ENCODE measurements around the gene ERBIN.

Gene ERBIN

GRCh38 chr5:65893749-65894430 lies 32.5 kb upstream of the ERBIN start:
- H3K9me3 ChIP-seq (ENCODE audit: control insufficient read depth, low read length): no peaks in the 10 kb centered on the region
- H3K27ac ChIP-seq (ENCODE audit: insufficient read depth, low read length, poor library complexity, severe bottlenecking): no peak overlapping the region
- DNase-seq: no peak
- H3K27me3 ChIP-seq (replicated peaks; ENCODE audit: control insufficient read depth, insufficient read depth, low read length, poor library complexity, severe bottlenecking): no peaks in the 10 kb centered on the region
- H3K36me3 ChIP-seq (ENCODE audit: control insufficient read depth, insufficient read depth, low read length): no peaks in the 10 kb centered on the region
- H3K4me3 ChIP-seq (ENCODE audit: insufficient read depth, low read depth, low read length, poor library complexity, severe bottlenecking): no peak overlapping the region
- no peaks in the 10 kb centered on the region for H3K4me1 ChIP-seq (ENCODE audit: control insufficient read depth, insufficient read depth, low read length, poor library complexity, severe bottlenecking)

DNA sequence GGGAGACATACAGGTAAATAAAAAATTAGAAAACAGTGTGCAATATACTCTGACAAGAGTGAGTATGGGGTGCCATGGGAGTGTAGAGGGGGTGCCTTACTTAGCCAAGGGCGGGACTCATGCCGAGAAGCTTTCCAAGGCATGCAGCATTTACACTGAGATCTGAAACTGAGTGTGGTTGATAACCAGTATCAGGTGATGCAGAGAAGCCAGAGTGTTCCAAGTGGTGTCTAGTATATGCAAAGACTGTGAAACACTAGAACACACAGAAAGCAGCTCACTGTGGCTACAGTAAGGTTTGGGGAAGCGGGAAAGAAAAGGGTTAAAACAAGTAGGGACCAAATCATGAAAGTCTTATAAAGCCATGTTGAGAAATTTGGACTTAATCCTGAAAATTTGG lies 30.5 kb upstream of the ERBIN start:
- Histone ChIP-seq H3K36me3 (ENCODE audit: control insufficient read depth, insufficient read depth, low read length) (no peaks in the 10 kb centered on the region), H3K4me1 (ENCODE audit: control insufficient read depth, insufficient read depth, low read length, poor library complexity, severe bottlenecking) (no peaks in the 10 kb centered on the region), H3K9me3 (ENCODE audit: control insufficient read depth, low read length) (no peaks in the 10 kb centered on the region), H3K27me3 (replicated peaks; ENCODE audit: control insufficient read depth, insufficient read depth, low read length, poor library complexity, severe bottlenecking) (no peaks in the 10 kb centered on the region), H3K27ac (ENCODE audit: insufficient read depth, low read length, poor library complexity, severe bottlenecking) (no peak overlapping the region), H3K4me3 (ENCODE audit: insufficient read depth, low read depth, low read length, poor library complexity, severe bottlenecking) (no peak overlapping the region)
- DNase-seq: no peak

DNA sequence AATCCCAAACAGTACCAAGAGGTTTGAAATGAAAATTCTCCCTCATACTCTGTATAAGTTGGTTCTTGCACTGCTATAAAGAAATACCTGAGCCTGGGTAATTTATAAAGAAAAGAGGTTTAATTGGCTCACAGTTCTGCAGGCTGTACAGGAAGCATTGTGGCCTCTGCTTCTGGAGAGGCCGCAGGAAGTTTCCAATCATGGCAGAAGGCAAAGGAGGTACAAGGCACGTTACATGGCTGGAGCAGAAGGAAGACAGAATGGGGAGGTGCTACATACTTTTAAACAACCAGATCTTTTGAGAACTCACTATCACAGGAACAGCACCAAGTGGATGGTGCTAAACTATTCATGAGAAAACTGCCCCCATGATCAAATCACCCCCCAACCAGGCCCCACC lies 25.6 kb upstream of the ERBIN start:
- no peaks in the 10 kb centered on the region for H3K36me3 ChIP-seq (ENCODE audit: control insufficient read depth, insufficient read depth, low read length)
- H3K9me3 ChIP-seq (ENCODE audit: control insufficient read depth, low read length): no peaks in the 10 kb centered on the region
- DNase-seq: no peak
- H3K4me1 ChIP-seq (ENCODE audit: control insufficient read depth, insufficient read depth, low read length, poor library complexity, severe bottlenecking): no peaks in the 10 kb centered on the region
- H3K27ac ChIP-seq (ENCODE audit: insufficient read depth, low read length, poor library complexity, severe bottlenecking): no peak overlapping the region
- no peak overlapping the region for H3K4me3 ChIP-seq (ENCODE audit: insufficient read depth, low read depth, low read length, poor library complexity, severe bottlenecking)
- no peaks in the 10 kb centered on the region for H3K27me3 ChIP-seq (replicated peaks; ENCODE audit: control insufficient read depth, insufficient read depth, low read length, poor library complexity, severe bottlenecking)

- DNase-seq: no peak
- Histone ChIP-seq H3K27ac (ENCODE audit: insufficient read depth, low read length, poor library complexity, severe bottlenecking) (no peak overlapping the region), H3K36me3 (ENCODE audit: control insufficient read depth, insufficient read depth, low read length) (no peaks in the 10 kb centered on the region), H3K4me1 (ENCODE audit: control insufficient read depth, insufficient read depth, low read length, poor library complexity, severe bottlenecking) (no peaks in the 10 kb centered on the region), H3K4me3 (ENCODE audit: insufficient read depth, low read depth, low read length, poor library complexity, severe bottlenecking) (no peak overlapping the region), H3K9me3 (ENCODE audit: control insufficient read depth, low read length) (no peaks in the 10 kb centered on the region), H3K27me3 (replicated peaks; ENCODE audit: control insufficient read depth, insufficient read depth, low read length, poor library complexity, severe bottlenecking) (no peaks in the 10 kb centered on the region)
Measured at GRCh38 chr5:65902104-65902503, 24.3 kb upstream of the ERBIN start.

GRCh38 chr5:65903581-65903980 lies 22.8 kb upstream of the ERBIN start:
- Histone ChIP-seq H3K4me3 (ENCODE audit: insufficient read depth, low read depth, low read length, poor library complexity, severe bottlenecking) (no peak overlapping the region), H3K27ac (ENCODE audit: insufficient read depth, low read length, poor library complexity, severe bottlenecking) (no peak overlapping the region), H3K9me3 (ENCODE audit: control insufficient read depth, low read length) (no peaks in the 10 kb centered on the region), H3K27me3 (replicated peaks; ENCODE audit: control insufficient read depth, insufficient read depth, low read length, poor library complexity, severe bottlenecking) (no peaks in the 10 kb centered on the region), H3K36me3 (ENCODE audit: control insufficient read depth, insufficient read depth, low read length) (no peaks in the 10 kb centered on the region), H3K4me1 (ENCODE audit: control insufficient read depth, insufficient read depth, low read length, poor library complexity, severe bottlenecking) (no peaks in the 10 kb centered on the region)
- DNase-seq: no peak

DNA sequence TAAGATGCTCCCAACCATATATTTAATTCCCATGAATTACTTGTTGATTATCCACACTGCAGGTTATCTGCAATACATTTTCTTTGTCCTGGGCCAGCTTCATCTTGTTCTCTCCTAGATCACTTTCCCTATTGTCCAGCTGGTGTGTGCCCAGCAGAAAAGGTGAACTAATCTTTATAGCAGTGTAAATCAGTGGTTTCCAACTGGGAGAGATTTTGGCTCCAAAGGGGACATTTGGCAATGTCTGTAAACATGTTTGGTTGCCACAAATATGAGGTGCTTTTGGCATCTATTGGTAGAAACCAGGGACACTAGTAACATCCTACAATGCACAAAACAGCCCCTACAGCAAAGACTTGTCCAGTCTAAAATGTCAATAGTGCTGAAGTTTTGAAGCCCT lies 20.1 kb upstream of the ERBIN start:
- Histone ChIP-seq H3K4me1 (ENCODE audit: control insufficient read depth, insufficient read depth, low read length, poor library complexity, severe bottlenecking) (no peaks in the 10 kb centered on the region), H3K4me3 (ENCODE audit: insufficient read depth, low read depth, low read length, poor library complexity, severe bottlenecking) (no peak overlapping the region), H3K9me3 (ENCODE audit: control insufficient read depth, low read length) (no peaks in the 10 kb centered on the region), H3K27me3 (replicated peaks; ENCODE audit: control insufficient read depth, insufficient read depth, low read length, poor library complexity, severe bottlenecking) (no peaks in the 10 kb centered on the region), H3K36me3 (ENCODE audit: control insufficient read depth, insufficient read depth, low read length) (no peaks in the 10 kb centered on the region), H3K27ac (ENCODE audit: insufficient read depth, low read length, poor library complexity, severe bottlenecking) (no peak overlapping the region)
- DNase-seq: no peak

DNA sequence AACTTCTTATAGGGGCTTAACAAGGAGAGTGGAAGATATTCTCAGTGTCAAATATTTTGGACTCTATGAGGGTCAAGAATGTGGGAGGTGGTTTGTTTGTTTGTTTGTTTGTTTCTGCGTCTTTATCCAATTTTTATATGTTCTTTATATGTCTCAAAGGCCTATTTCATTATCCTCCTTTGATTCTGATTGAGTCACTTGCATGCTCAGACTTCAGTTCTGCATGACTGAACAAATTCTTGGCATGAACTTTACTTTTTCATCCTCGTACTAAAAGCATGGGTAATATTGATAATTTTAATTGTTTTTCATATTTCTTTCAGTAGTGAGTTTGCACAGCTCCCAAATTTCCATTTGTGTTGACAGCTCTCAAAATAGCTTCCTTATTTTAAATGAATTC lies 19.2 kb upstream of the ERBIN start:
- Histone ChIP-seq H3K36me3 (ENCODE audit: control insufficient read depth, insufficient read depth, low read length) (no peaks in the 10 kb centered on the region), H3K4me1 (ENCODE audit: control insufficient read depth, insufficient read depth, low read length, poor library complexity, severe bottlenecking) (no peaks in the 10 kb centered on the region), H3K9me3 (ENCODE audit: control insufficient read depth, low read length) (no peaks in the 10 kb centered on the region), H3K4me3 (ENCODE audit: insufficient read depth, low read depth, low read length, poor library complexity, severe bottlenecking) (no peak overlapping the region), H3K27me3 (replicated peaks; ENCODE audit: control insufficient read depth, insufficient read depth, low read length, poor library complexity, severe bottlenecking) (no peaks in the 10 kb centered on the region), H3K27ac (ENCODE audit: insufficient read depth, low read length, poor library complexity, severe bottlenecking) (no peak overlapping the region)
- DNase-seq: no peak

- no peak overlapping the region for H3K4me3 ChIP-seq (ENCODE audit: insufficient read depth, low read depth, low read length, poor library complexity, severe bottlenecking)
- no peaks in the 10 kb centered on the region for H3K27me3 ChIP-seq (replicated peaks; ENCODE audit: control insufficient read depth, insufficient read depth, low read length, poor library complexity, severe bottlenecking)
- no peaks in the 10 kb centered on the region for H3K9me3 ChIP-seq (ENCODE audit: control insufficient read depth, low read length)
- H3K4me1 ChIP-seq (ENCODE audit: control insufficient read depth, insufficient read depth, low read length, poor library complexity, severe bottlenecking): no peaks in the 10 kb centered on the region
- no peak for DNase-seq
- H3K36me3 ChIP-seq (ENCODE audit: control insufficient read depth, insufficient read depth, low read length): no peaks in the 10 kb centered on the region
- H3K27ac ChIP-seq (ENCODE audit: insufficient read depth, low read length, poor library complexity, severe bottlenecking): no peak overlapping the region
Measured at GRCh38 chr5:65910711-65911110, 15.7 kb upstream of the ERBIN start.

DNA sequence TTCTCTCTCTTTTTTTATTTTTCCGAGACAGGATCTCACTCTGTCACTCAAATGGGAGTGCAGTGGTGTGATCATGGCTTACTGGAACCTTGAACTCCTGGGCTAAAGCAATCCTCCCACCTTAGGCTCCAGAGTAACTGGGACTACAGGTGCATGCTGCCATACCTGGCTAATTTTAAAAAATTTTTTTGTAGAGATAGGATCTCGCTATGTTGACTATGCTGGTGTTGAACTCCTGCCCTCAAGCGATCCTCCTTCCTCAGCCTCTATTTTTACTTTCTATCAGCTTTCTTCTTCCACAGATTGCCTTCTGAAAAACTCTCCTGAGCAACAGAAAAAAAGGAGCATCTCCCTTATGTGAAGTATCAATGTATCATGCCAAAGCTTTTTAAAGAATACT lies 14.1 kb upstream of the ERBIN start:
- no peak overlapping the region for H3K4me3 ChIP-seq (ENCODE audit: insufficient read depth, low read depth, low read length, poor library complexity, severe bottlenecking)
- no peaks in the 10 kb centered on the region for H3K27me3 ChIP-seq (replicated peaks; ENCODE audit: control insufficient read depth, insufficient read depth, low read length, poor library complexity, severe bottlenecking)
- H3K9me3 ChIP-seq (ENCODE audit: control insufficient read depth, low read length): no peaks in the 10 kb centered on the region
- no peak for DNase-seq
- H3K36me3 ChIP-seq (ENCODE audit: control insufficient read depth, insufficient read depth, low read length): no peaks in the 10 kb centered on the region
- no peaks in the 10 kb centered on the region for H3K4me1 ChIP-seq (ENCODE audit: control insufficient read depth, insufficient read depth, low read length, poor library complexity, severe bottlenecking)
- no peak overlapping the region for H3K27ac ChIP-seq (ENCODE audit: insufficient read depth, low read length, poor library complexity, severe bottlenecking)

DNA sequence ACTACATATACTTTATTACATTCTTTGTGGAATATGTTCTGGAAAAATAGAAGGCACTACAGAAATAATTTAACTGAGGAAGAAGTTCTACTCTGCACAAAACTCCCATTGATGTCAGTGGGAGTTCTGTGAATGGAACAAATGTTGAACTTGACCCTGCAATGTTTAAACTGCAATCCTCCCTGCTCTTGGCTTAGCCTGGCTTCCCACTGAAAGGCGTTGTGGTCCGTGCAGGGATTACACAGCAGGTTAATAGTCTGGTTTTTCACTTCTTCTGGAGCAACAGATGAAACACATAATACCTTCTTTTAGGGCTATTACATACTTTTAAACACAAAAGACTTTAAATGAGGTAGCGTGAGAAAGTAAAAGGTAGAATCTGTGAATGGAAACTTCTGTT lies 12.9 kb upstream of the ERBIN start:
- H3K9me3 ChIP-seq (ENCODE audit: control insufficient read depth, low read length): no peaks in the 10 kb centered on the region
- H3K27me3 ChIP-seq (replicated peaks; ENCODE audit: control insufficient read depth, insufficient read depth, low read length, poor library complexity, severe bottlenecking): no peaks in the 10 kb centered on the region
- DNase-seq: no peak
- H3K4me3 ChIP-seq (ENCODE audit: insufficient read depth, low read depth, low read length, poor library complexity, severe bottlenecking): no peak overlapping the region
- H3K36me3 ChIP-seq (ENCODE audit: control insufficient read depth, insufficient read depth, low read length): no peaks in the 10 kb centered on the region
- no peak overlapping the region for H3K27ac ChIP-seq (ENCODE audit: insufficient read depth, low read length, poor library complexity, severe bottlenecking)
- H3K4me1 ChIP-seq (ENCODE audit: control insufficient read depth, insufficient read depth, low read length, poor library complexity, severe bottlenecking): no peaks in the 10 kb centered on the region
